GM21619 (cell line): Measurements from ENCODE around the gene ACAA2.
A peak's percentile ranks its signal among the peaks of the same experiment; 100 is the strongest.
"Not testable (repeated sequence)": the region's sequence is repeated elsewhere in the genome, so short reads cannot be mapped to it uniquely, and the experiment has no call there.

Experiments
- ATAC-seq: cut with Tn5 transposase; IDR thresholded peaks from one replicate; pipeline ENCODE4 v1.9.1; 2021; ENCODE audit not compliant: unreplicated experiment

The ACAA2 gene

GRCh38 chr18:49845629-49846360 is 32.5 kb upstream of the ACAA2 start:
- ATAC-seq: no peak

GRCh38 chr18:49844903-49845302 is 31.6 kb upstream of the ACAA2 start:
- ATAC-seq: no peak

- no peak for ATAC-seq
Observed at GRCh38 chr18:49843778-49844625, 30.7 kb upstream of the ACAA2 start.

- no peak for ATAC-seq
Observed at GRCh38 chr18:49843131-49843530, 29.8 kb upstream of the ACAA2 start.

- ATAC-seq: no peak
Observed at GRCh38 chr18:49842656-49843055, 29.3 kb upstream of the ACAA2 start.

GRCh38 chr18:49841236-49842217 is 28.2 kb upstream of the ACAA2 start:
- no peak for ATAC-seq

- ATAC-seq: no peak
Observed at GRCh38 chr18:49839012-49839411, 25.7 kb upstream of the ACAA2 start.

DNA sequence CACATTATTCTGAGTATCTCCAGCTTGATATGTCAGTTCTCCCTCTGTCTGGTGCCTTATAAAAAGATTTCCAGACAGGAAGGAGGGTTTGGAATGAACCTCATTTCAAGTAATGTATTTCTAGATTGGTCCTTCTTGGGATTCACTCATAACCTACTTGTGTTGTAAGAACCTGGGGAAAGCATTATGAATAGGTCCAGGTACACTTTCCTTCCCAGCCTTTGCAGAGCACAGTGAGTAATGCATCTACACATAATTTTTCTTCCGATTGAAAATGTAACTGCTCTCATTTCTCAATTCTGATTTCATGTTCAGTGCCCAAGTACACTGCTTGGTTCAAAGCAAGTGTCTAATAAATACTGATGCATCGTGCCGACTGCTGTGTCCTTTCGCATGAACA is 25.0 kb upstream of the ACAA2 start:
- ATAC-seq: no peak

DNA sequence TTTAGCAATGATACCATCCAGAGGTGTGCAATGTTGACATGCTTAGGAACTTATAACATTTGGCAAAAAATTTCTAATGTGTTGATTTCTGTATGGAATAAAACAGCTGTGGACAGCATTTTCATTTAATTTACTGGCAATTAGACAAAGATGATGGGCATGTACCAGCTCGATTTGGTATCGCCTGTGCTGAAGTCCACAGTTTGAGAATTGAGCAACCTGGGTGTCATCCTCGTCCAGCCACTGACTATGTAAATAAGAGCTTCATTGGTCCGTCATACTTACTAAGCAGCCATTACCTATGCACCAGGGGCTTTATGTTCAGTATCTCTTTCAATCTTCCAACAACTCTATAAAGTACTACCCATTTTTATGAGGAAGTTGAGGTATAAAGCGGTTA is 24.6 kb upstream of the ACAA2 start:
- ATAC-seq: no peak

GRCh38 chr18:49837316-49837835 is 24.0 kb upstream of the ACAA2 start:
- not testable (repeated sequence) for ATAC-seq

GRCh38 chr18:49835405-49835804 is 22.1 kb upstream of the ACAA2 start:
- ATAC-seq: no peak

DNA sequence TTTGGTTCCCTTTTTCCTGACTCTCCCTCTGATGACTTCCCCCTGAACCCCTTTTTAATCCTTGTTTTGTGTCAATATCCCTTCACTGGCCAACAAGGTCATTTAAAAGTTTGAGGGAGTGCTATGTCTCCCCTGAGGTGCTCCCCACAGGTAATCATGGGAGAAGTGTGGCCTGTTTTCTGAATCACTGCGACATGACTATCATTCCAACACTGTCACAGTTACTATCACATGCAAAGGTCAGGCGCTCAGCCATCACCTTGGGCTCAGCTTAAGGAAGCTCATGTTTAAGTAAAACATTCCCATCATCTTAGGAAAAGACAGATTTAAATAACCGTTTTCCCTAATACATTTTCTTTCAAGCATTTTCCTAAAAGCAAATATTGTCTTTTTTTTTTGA is 20.9 kb upstream of the ACAA2 start:
- ATAC-seq: no peak

DNA sequence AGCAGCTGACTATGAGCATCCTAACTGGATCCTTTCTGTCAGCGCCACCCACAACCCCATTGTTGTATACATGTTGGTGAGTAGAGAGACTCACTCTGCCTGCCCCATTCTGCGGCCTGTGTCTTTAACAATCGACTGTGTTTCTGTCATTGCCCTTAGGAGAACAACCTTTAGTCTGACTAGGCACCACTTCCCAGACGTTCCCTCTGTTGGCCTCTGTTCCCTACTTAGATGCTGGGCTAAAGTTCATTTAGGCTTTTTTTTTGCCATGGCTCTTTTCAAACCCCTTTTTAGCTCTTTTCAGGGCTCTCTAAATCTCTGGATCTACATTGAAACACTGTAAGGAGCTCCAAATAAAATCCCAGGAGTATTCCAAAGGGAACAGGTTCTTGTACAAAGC is 20.5 kb upstream of the ACAA2 start:
- ATAC-seq: no peak

GRCh38 chr18:49832221-49832647 is 18.9 kb upstream of the ACAA2 start:
- ATAC-seq: no peak

DNA sequence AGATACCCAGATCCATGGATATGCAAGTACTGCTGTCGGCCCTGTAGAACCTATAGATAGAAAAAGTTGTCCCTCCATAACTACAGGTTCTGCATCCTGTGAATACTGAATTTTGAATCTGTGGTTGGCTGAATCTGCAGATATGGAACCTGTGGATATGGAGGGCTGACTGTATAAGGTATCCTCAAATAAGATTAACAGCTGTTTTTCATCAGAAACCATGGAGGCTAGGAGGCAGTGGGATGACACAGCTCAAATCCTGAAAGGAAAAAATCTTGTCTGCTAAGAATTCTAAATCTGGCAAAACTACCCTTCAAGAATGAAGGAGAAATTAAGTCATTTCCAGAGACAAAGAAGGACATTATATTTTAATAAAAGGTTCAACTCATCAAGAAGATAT is 14.7 kb upstream of the ACAA2 start:
- ATAC-seq: no peak

DNA sequence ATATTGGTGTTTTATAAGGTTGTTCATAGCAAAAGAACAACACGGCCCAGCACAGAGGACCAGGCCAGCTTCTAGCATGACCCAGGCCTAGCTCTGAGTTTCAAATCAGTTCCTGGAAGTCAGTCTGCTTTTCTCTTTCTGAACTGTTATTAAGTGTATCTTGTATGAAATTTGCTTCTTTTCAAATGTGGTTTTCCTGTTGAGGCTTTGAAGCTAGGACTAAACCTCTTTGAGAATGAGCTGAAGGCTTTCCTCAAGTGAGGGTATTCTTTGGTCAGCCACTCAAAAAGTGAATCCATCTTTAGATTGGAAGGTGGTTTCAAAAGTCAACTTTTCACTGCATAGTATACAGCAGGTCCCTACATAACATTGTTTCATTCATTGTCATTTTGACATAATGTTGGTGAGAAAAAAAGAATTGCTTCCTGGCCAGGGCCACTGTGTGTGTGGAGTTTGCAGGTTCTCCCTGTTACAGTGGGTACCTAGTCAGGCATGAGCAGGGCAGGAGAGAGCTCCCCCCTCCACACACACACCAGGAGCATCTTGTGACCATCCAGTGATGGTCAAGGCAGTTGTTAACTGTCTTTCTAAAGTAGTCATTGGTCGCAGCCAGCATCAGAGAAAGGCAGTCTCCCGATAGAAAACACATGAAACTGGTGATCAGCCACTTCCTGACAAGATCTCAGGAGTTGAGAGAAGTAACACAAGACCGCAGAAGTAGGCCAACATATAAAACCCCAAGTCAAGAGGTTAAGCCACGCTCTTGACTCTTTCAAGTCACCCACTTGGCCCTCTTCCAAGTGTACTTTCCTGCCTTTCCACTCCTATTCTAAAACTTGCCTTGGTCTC is 6.7 kb upstream of the ACAA2 start:
- ATAC-seq: peak; percentile 66

DNA sequence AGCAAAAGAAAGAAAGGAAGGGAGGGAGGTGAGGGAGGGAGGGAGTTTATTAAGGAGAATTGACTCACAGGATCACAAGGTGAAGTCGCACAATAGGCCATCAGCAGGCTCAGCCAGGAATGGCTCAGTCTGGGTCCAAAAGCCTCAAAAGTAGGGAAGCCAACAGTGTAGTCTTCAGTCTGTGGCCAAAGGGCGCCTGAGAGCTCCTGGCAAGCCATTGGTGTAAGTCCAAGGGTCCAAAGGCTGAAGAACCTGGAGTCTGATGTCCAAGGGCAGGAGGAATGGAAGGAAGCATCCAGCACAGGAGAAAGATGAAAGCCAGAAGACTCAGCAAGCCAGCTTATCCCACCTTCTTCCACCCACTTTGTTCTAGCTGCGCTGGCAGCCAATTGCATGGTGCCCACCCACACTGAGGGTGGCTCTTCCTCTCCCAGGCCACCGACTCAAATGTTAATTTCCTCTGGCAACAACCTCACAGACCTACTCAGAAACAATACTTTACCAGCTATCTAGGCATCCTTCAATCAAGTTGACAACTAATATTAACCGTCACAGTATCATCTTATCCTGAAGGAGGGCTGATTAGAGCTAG is 5.8 kb upstream of the ACAA2 start:
- no peak for ATAC-seq

GRCh38 chr18:49817947-49818346 is 4.6 kb upstream of the ACAA2 start:
- no peak for ATAC-seq

- no peak for ATAC-seq
Observed at GRCh38 chr18:49815927-49816326, 2.6 kb upstream of the ACAA2 start.

- peak; percentile 18 for ATAC-seq
Observed at GRCh38 chr18:49814147-49814499, 790 bp upstream of the ACAA2 start.
